ENCODE data around the gene SKIDA1.

SKIDA1 gene

DNA sequence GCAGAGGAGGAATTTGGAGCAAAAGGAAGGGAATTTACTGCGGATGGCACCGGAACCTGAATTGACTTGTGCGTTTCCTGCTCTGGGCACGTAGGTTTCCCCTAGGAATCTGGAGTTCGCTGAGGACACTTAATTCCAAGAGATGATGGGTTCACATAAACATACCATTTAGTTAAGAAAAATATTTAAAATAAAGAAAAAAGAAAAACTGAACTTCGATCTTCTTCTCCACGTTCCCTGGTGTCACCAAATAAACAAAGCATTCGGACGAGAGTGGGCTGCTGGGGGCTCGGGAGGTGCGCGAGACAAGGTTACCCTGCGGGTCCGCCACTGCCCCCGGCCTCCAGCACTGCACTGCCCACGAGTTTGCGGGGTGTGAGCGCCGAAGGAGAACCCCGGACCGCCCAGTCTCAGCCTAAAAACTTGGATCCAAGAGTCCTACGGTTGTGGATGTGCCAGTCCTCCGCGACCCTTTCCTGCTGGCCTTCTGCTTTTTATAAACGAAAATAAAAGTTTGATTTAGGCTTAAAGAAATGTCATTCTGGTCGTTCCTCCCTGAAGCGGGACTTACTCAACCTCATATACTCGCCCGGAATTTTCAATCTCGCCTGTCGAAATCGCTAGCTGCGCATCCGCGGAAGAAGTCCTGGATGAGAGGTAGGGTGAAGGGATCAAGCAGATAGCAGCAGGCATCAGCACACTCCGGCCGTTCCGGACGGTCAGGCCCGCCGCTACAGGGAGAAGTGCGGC is 30.3 kb downstream of the SKIDA1 start:
- peak overlapping the region; percentile 79 to 89 (median 82) for H3K4me3 ChIP-seq (ENCODE audit: low read depth in 1 of 5, low read length in 5 of 5)

DNA sequence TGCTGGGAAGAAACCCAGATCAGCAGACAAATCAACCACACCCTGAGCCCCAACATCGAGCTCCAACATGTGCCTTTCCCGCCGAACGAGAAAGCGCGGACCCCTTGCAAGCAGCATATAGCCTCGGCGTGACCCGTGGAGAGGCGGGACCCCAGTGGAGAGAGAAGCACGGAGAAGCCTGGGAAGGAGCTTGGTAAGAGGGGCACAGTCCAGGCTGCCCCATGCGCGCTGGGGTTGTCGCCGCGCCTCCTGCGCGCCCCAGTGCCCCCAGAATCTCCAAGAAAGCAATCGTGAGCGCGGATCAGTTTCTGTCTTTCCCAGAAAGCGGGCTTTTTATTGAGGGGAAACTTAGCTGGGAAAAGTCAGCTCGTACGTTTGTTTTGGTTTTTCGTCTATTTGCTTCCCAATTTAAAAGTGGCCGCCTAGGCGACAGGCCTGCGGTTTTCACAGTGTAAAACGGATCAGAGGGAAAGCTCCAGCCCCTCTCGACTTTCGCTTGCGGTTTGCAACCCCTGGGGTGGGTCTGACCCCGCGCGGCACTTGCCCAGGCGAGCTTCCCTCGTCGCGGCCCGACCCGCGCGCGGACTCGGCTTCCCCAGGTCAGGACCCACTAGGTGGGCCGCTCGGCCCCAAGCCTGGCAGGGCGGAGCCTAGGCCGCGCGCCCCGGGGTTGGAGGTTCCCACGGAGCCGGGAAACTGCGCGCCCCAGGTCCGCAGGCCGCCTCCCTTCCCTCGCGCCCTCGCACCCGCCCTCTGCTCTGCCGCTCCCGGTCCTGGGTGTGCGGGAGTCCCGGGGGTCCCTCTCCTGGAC is 31.1 kb downstream of the SKIDA1 start:
- Histone ChIP-seq H3K4me3 (ENCODE audit: low read depth in 1 of 5, low read length in 5 of 5) (peak overlapping the region; percentile 79 to 89 (median 82)), H3K9ac (ENCODE audit: low read length in 5 of 5) (peak overlapping the region in 4 of 5 donors; percentile 23 to 79 (median 60)), H3K9me3 (ENCODE audit: control insufficient read depth in 5 of 5, low read length in 5 of 5) (no peaks in the 10 kb centered on the region), H3K27me3 (ENCODE audit: control insufficient read depth in 5 of 5, insufficient read depth in 4 of 5, low read length in 5 of 5) (peaks cover 0 to under 1% (median 0%) of the 10 kb centered on the region in 5 donors), H3K36me3 (ENCODE audit: control insufficient read depth in 5 of 5, insufficient read depth in 5 of 5, low read length in 5 of 5) (no peaks in the 10 kb centered on the region), H3K4me1 (ENCODE audit: control insufficient read depth in 5 of 5, insufficient read depth in 5 of 5, low read length in 5 of 5) (peaks cover 1 to 36% (median 30%) of the 10 kb centered on the region in 5 donors), H3K27ac (ENCODE audit: low read depth, low read length) (peak overlapping the region; percentile 46)

More for the DNA sequence above, 30.3 kb downstream of the SKIDA1 start:
- Histone ChIP-seq H3K27ac (ENCODE audit: low read depth, low read length) (peak overlapping the region; percentile 50), H3K4me1 (ENCODE audit: control insufficient read depth in 5 of 5, insufficient read depth in 5 of 5, low read length in 5 of 5) (peaks cover 1 to 44% (median 33%) of the 10 kb centered on the region in 5 donors), H3K36me3 (ENCODE audit: control insufficient read depth in 5 of 5, insufficient read depth in 5 of 5, low read length in 5 of 5) (no peaks in the 10 kb centered on the region), H3K9ac (ENCODE audit: low read length in 5 of 5) (peak overlapping the region in 4 of 5 donors; percentile 23 to 79 (median 60)), H3K9me3 (ENCODE audit: control insufficient read depth in 5 of 5, low read length in 5 of 5) (no peaks in the 10 kb centered on the region), H3K27me3 (ENCODE audit: control insufficient read depth in 5 of 5, insufficient read depth in 4 of 5, low read length in 5 of 5) (peaks cover 0 to 7% (median 0%) of the 10 kb centered on the region in 5 donors)

DNA sequence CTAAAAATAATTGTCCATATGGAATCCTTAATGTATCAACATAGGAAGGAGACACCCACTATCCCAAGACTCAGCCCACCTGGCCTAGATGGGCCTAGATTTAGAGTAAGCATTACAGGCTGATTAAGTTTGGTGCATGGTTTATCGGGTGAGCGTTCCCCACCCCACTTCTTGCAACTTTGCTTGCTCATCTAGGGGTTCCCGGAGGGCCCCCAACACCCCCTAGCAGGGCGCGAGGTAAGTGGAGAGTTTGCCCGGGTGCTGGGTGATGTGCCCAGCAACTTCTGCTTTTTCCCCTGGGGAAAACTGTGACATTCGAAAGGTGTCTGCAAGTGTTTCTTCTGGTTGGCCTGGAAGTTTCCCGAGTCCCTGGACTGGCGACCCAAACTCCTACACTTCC is 31.7 kb downstream of the SKIDA1 start:
- Histone ChIP-seq H3K9ac (ENCODE audit: low read length in 5 of 5) (peak overlapping the region in 1 of 5 donors; percentile 11), H3K9me3 (ENCODE audit: control insufficient read depth in 5 of 5, low read length in 5 of 5) (no peaks in the 10 kb centered on the region), H3K4me1 (ENCODE audit: control insufficient read depth in 5 of 5, insufficient read depth in 5 of 5, low read length in 5 of 5) (peaks cover 1 to 36% (median 31%) of the 10 kb centered on the region in 5 donors), H3K27ac (ENCODE audit: low read depth, low read length) (peak overlapping the region; percentile 46), H3K27me3 (ENCODE audit: control insufficient read depth in 5 of 5, insufficient read depth in 4 of 5, low read length in 5 of 5) (no peaks in the 10 kb centered on the region), H3K36me3 (ENCODE audit: control insufficient read depth in 5 of 5, insufficient read depth in 5 of 5, low read length in 5 of 5) (no peaks in the 10 kb centered on the region), H3K4me3 (ENCODE audit: low read depth in 1 of 5, low read length in 5 of 5) (peak overlapping the region; percentile 77 to 87 (median 79))

DNA sequence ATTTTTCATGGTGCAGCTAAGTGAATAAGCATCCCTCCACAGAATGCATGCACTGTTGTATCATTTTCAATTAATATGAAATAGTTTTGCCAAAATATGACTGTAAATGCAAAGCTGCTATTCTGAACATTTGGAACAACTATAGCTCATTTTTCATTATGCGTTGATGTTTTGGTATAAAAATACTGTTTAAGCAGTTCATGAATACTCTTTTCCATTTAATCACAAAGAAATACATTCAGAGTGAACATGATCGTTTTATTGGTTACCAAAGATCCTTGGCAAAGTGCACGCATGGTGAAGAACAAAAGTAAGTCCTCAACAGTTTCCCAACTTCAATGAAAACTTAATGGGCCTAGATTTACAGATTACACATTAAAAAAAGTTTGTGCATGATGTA is 33.1 kb downstream of the SKIDA1 start:
- H3K9me3 ChIP-seq (ENCODE audit: control insufficient read depth in 5 of 5, low read length in 5 of 5) = no peaks in the 10 kb centered on the region
- H3K27ac ChIP-seq (ENCODE audit: low read depth, low read length) = no peak overlapping the region
- peaks cover 1 to 34% (median 29%) of the 10 kb centered on the region in 5 donors for H3K4me1 ChIP-seq (ENCODE audit: control insufficient read depth in 5 of 5, insufficient read depth in 5 of 5, low read length in 5 of 5)
- no peaks in the 10 kb centered on the region for H3K36me3 ChIP-seq (ENCODE audit: control insufficient read depth in 5 of 5, insufficient read depth in 5 of 5, low read length in 5 of 5)
- no peaks in the 10 kb centered on the region for H3K27me3 ChIP-seq (ENCODE audit: control insufficient read depth in 5 of 5, insufficient read depth in 4 of 5, low read length in 5 of 5)
- H3K9ac ChIP-seq (ENCODE audit: low read length in 5 of 5) = no peak overlapping the region
- no peak overlapping the region for H3K4me3 ChIP-seq (ENCODE audit: low read depth in 1 of 5, low read length in 5 of 5)

DNA sequence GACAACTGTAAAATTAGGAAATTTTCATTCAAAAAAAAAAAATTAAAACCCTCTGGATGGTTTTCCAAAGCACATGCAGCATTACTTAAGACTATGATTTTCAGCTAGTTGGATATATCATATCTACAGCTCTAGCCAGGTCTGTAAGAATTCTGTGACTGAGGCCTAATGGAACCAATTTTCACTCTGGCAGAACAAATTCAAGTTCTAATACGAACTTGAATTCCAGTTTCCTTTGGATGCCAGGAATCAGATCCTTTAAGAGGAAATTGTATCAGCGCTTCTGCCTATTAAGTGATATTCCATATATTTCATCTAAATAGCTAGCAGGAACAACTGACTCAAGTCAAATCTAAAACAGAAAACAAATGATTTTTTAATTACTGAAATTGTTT is 34.8 kb downstream of the SKIDA1 start:
- H3K4me1 ChIP-seq (ENCODE audit: control insufficient read depth in 5 of 5, insufficient read depth in 5 of 5, low read length in 5 of 5) = peaks cover 1 to 20% (median 16%) of the 10 kb centered on the region in 5 donors
- no peaks in the 10 kb centered on the region for H3K36me3 ChIP-seq (ENCODE audit: control insufficient read depth in 5 of 5, insufficient read depth in 5 of 5, low read length in 5 of 5)
- no peak overlapping the region for H3K4me3 ChIP-seq (ENCODE audit: low read depth in 1 of 5, low read length in 5 of 5)
- H3K27ac ChIP-seq (ENCODE audit: low read depth, low read length) = no peak overlapping the region
- H3K27me3 ChIP-seq (ENCODE audit: control insufficient read depth in 5 of 5, insufficient read depth in 4 of 5, low read length in 5 of 5) = no peaks in the 10 kb centered on the region
- H3K9ac ChIP-seq (ENCODE audit: low read length in 5 of 5) = no peak overlapping the region
- no peaks in the 10 kb centered on the region for H3K9me3 ChIP-seq (ENCODE audit: control insufficient read depth in 5 of 5, low read length in 5 of 5)

DNA sequence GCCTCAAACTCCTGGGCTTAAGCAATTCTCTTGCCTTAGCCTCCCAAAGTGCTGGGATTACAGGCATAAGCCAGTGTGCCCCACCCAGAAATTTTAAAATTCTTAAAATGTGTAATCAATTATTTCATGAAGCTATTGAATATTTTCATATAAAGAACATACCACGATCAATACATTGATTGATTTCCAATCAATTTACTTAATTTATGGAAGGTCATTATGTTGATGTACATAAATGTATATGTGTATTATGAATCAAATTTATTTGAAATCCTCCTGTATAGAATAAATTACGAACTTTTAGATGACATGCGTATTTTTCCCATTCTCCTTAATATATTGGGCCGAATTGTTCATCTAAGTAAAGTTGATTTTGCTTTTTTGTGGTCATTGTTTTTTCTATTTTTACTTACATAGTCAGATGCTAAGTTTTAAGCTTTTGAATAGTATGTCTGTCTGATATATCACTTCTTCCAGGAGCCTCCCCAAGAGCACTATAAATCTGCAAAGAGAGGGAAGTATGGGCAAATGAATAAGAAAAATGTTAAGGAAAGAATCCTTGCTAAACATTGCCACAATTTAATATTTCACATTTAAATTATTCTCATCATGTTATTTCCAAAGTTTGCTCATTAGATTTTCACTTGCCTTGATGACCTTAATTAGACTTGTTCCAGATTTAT is 35.3 kb downstream of the SKIDA1 start:
- Histone ChIP-seq H3K4me3 (ENCODE audit: low read depth in 1 of 5, low read length in 5 of 5) (no peak overlapping the region), H3K4me1 (ENCODE audit: control insufficient read depth in 5 of 5, insufficient read depth in 5 of 5, low read length in 5 of 5) (peaks cover 1 to 15% (median 13%) of the 10 kb centered on the region in 5 donors), H3K27me3 (ENCODE audit: control insufficient read depth in 5 of 5, insufficient read depth in 4 of 5, low read length in 5 of 5) (no peaks in the 10 kb centered on the region), H3K36me3 (ENCODE audit: control insufficient read depth in 5 of 5, insufficient read depth in 5 of 5, low read length in 5 of 5) (no peaks in the 10 kb centered on the region), H3K27ac (ENCODE audit: low read depth, low read length) (no peak overlapping the region), H3K9me3 (ENCODE audit: control insufficient read depth in 5 of 5, low read length in 5 of 5) (no peaks in the 10 kb centered on the region), H3K9ac (ENCODE audit: low read length in 5 of 5) (no peak overlapping the region)

DNA sequence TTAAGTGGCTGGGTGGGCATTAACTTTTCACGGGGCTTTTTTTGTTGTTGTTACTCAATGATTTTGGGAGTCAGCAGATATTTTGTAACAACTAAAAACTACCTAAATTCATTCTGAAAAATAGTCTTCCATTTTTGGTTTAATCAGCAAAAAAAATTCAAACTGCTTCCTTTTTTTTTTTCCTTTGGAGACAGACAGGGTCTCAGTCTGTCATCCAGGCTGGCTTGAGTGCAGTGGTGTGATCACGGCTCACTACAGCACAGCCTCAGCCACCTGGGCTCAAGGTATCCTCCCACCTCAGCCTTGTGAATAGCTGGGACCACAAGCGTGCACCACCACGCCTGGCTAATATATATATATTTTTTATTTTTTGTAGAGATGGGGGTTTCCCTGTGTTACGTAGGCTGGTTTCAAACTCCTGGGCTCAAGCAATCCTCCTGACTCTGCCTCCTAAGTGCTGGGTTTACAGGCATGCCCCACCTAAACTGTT is 36.5 kb downstream of the SKIDA1 start:
- Histone ChIP-seq H3K9ac (ENCODE audit: low read length in 5 of 5) (no peak overlapping the region), H3K4me3 (ENCODE audit: low read depth in 1 of 5, low read length in 5 of 5) (no peak overlapping the region), H3K4me1 (ENCODE audit: control insufficient read depth in 5 of 5, insufficient read depth in 5 of 5, low read length in 5 of 5) (peaks cover 0 to 4% (median 2%) of the 10 kb centered on the region in 5 donors), H3K27me3 (ENCODE audit: control insufficient read depth in 5 of 5, insufficient read depth in 4 of 5, low read length in 5 of 5) (no peaks in the 10 kb centered on the region), H3K27ac (ENCODE audit: low read depth, low read length) (no peak overlapping the region), H3K36me3 (ENCODE audit: control insufficient read depth in 5 of 5, insufficient read depth in 5 of 5, low read length in 5 of 5) (no peaks in the 10 kb centered on the region), H3K9me3 (ENCODE audit: control insufficient read depth in 5 of 5, low read length in 5 of 5) (no peaks in the 10 kb centered on the region)

DNA sequence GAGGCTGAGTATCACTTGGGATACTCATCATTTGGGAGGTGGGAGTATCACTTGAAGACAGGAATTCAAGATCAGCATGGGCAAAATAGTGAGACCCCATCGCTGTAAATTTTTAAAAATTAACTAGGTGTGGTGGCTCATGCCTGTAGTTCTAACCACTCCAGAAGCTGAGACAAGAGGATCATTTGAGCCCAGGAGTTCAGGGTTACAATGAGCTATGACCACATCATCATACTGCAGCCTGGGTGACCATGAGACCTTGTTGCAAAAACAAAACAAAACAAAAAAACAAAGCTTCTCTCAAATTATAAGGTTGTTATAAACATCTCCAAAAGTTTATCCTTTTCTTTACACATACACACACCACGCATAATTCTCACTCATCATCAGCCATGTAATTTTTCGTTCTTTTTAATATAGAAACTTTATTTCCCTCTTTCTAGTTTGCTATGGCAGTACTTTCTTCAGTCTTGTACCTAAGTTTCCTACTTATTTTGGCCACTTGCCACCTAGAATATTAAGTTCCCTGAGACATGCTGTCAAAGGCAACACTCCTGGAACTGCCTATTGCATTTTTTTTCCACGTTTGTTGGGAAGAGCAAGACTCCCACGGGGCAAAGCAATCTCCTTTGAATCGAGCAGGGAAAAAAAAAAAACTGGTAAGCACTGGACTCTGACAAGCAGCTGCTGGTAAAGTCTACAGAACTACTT is 37.1 kb downstream of the SKIDA1 start:
- H3K27ac ChIP-seq (ENCODE audit: low read depth, low read length) = no peak overlapping the region

DNA sequence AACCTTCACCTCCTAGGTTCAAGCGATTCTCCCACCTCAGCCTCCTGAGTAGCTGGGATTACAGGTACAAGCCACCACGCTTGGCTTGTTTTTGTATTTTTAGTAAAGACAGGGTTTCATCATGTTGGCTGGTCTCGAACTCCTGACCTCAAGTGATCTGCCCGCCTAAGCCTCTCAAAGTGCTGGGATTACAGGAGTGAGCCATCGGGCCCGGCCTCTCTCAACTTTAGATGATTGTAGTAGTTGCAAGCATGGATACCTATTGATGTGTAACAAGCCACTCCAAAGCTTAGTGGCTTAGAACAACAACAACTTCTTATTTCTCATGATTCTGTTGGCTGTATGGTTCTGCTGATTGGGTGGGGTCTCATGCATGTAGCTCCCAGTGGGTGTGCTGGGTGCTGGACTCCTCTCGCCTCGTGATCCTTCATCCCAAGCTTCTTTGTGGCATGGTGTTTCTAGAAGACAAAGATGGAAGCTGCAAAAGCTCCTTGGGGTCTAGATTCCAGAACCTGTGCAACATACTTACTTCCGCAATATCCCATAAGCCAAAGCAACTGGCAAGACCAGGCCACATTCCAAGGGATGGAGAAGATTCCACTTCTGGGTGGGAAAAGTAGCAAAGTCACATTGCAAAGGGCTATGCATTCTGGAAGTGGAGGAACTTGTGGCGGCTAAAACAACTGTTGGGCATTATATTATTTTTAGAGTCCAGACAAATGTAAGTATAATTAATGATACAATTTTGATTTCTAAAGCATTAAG is 37.9 kb downstream of the SKIDA1 start:
- Histone ChIP-seq H3K4me1 (ENCODE audit: control insufficient read depth in 5 of 5, insufficient read depth in 5 of 5, low read length in 5 of 5) (peaks cover 0 to 3% (median 0%) of the 10 kb centered on the region in 5 donors), H3K27ac (ENCODE audit: low read depth, low read length) (no peak overlapping the region), H3K9me3 (ENCODE audit: control insufficient read depth in 5 of 5, low read length in 5 of 5) (no peaks in the 10 kb centered on the region), H3K36me3 (ENCODE audit: control insufficient read depth in 5 of 5, insufficient read depth in 5 of 5, low read length in 5 of 5) (no peaks in the 10 kb centered on the region), H3K9ac (ENCODE audit: low read length in 5 of 5) (no peak overlapping the region), H3K4me3 (ENCODE audit: low read depth in 1 of 5, low read length in 5 of 5) (no peak overlapping the region), H3K27me3 (ENCODE audit: control insufficient read depth in 5 of 5, insufficient read depth in 4 of 5, low read length in 5 of 5) (no peaks in the 10 kb centered on the region)

More for the DNA sequence above, 37.1 kb downstream of the SKIDA1 start:
- Histone ChIP-seq H3K36me3 (ENCODE audit: control insufficient read depth in 5 of 5, insufficient read depth in 5 of 5, low read length in 5 of 5) (no peaks in the 10 kb centered on the region), H3K4me3 (ENCODE audit: low read depth in 1 of 5, low read length in 5 of 5) (no peak overlapping the region), H3K27me3 (ENCODE audit: control insufficient read depth in 5 of 5, insufficient read depth in 4 of 5, low read length in 5 of 5) (no peaks in the 10 kb centered on the region), H3K9me3 (ENCODE audit: control insufficient read depth in 5 of 5, low read length in 5 of 5) (no peaks in the 10 kb centered on the region), H3K4me1 (ENCODE audit: control insufficient read depth in 5 of 5, insufficient read depth in 5 of 5, low read length in 5 of 5) (peaks cover 0 to 3% (median 0%) of the 10 kb centered on the region in 5 donors), H3K9ac (ENCODE audit: low read length in 5 of 5) (no peak overlapping the region)
